K562 (cell line): Measurements from ENCODE around the gene DIS3L2. TPM values are rescaled to one million over a fixed set of nuclear protein-coding genes. Genes with fewer than 3 reads are reported as not detected.
A peak's percentile ranks its signal among the peaks of the same experiment; 100 is the strongest.
"Not testable (repeated sequence)": the region's sequence is repeated elsewhere in the genome, so short reads cannot be mapped to it uniquely, and the experiment has no call there.

Experiments used
- ATAC-seq: fragments of 200-7000 bp; cut with Tn5 transposase; 3 replicates; pipeline ENCODE4 v1.9.1; 2020; ENCODE audit warnings: moderate library complexity
- BruUV-seq: library from RNA; stranded (reverse); fragments of 400-500 nt; replicated peaks from 2 replicates; lab custom pipeline; 2021; lab: Mats Ljungman, UMichigan
- CTCF ChIA-PET: fragments of 300-600 bp; formaldehyde crosslinking; extraction: SDS; loops from one replicate; lab custom pipeline; 2021; ENCODE audit warnings: low intra/inter-chr PET ratio; lab: Yijun Ruan, JAX
- POLR2A ChIA-PET: fragments of 300-600, 350-650 bp; sonication (Branson Sonifier 250); formaldehyde crosslinking; extraction: SDS; loops from one replicate; lab custom pipeline; 2021; ENCODE audit warnings: antibody characterized with exemption, inconsistent platforms; lab: Yijun Ruan, JAX
- DNase-seq, 4 experiments: peaks; one replicate each; pipeline versions ENCODE4 v3.0.0 to v3.0.0-alpha.2; 2011 to 2018; ENCODE audit warnings: low spot score in 3 of 4, mixed read lengths in 3 of 4; ENCODE audit errors: extremely low read depth in 1 of 4
- FAIRE-seq: peaks from 2 replicates; lab custom pipeline; 2011; peaks lifted over from hg19 to GRCh38; lab: Jason Lieb, UNC
- H2AFZ ChIP-seq: 2 replicates; pipeline ENCODE4 v1.6.0; 2011; ENCODE audit warnings: low read depth, low read length, control low read depth, inconsistent platforms
- H3K27ac ChIP-seq: fragments of 200-600 bp; 3 replicates; pipeline ENCODE4 v1.8.0; 2011; ENCODE audit warnings: low read depth, mild to moderate bottlenecking, control low read depth, inconsistent platforms, low read length, moderate library complexity, mixed read lengths; ENCODE audit errors: extremely low read depth
- H3K27me3 ChIP-seq, 2 experiments: fragments of 300-600 bp in 1 of 2; 2 replicates in 1 of 2; 3 replicates in 1 of 2; pipeline versions ENCODE4 v1.6.0 to v1.8.0; 2011; ENCODE audit warnings: inconsistent platforms in 2 of 2, low read length in 2 of 2, mild to moderate bottlenecking in 1 of 2, mixed read lengths in 1 of 2, moderate library complexity in 1 of 2; ENCODE audit not compliant: control insufficient read depth in 2 of 2, insufficient read depth in 2 of 2
- H3K36me3 ChIP-seq: fragments of 300-600 bp; 3 replicates; pipeline ENCODE4 v1.8.0; 2011; ENCODE audit warnings: mild to moderate bottlenecking, low read length, inconsistent platforms; ENCODE audit not compliant: control insufficient read depth, insufficient read depth
- H3K4me1 ChIP-seq, 2 experiments: fragments of 200-600 bp in 1 of 2; replicated peaks in 1 of 2; 2 replicates in 1 of 2; 3 replicates in 1 of 2; pipeline versions ENCODE4 v1.5.1 to v1.8.0; 2011; ENCODE audit warnings: inconsistent platforms in 2 of 2, low read length in 2 of 2, mild to moderate bottlenecking in 1 of 2, mixed read lengths in 1 of 2, moderate library complexity in 1 of 2; ENCODE audit not compliant: control insufficient read depth in 2 of 2, insufficient read depth in 2 of 2
- H3K4me2 ChIP-seq: 2 replicates; pipeline ENCODE4 v1.6.1; 2011; ENCODE audit warnings: low read length, control low read depth, inconsistent platforms, mixed read lengths; ENCODE audit not compliant: insufficient read depth
- H3K4me3 ChIP-seq: fragments of 200-600 bp; sonication (generic), shearing (Covaris generic); 2 replicates; pipeline ENCODE4 v1.5.1; 2016; ENCODE audit warnings: control low read depth, inconsistent platforms
- H3K79me2 ChIP-seq: fragments of 200-600 bp; 3 replicates; pipeline ENCODE4 v1.8.0; 2011; ENCODE audit warnings: low read length, inconsistent platforms; ENCODE audit not compliant: control insufficient read depth, insufficient read depth
- H3K9ac ChIP-seq, 2 experiments: 2 replicates each; pipeline versions ENCODE4 v1.6.0 to v1.6.1; 2011; ENCODE audit warnings: low read depth in 2 of 2, low read length in 2 of 2, control low read depth in 1 of 2, inconsistent platforms in 1 of 2, mild to moderate bottlenecking in 1 of 2, mixed read lengths in 1 of 2; ENCODE audit not compliant: insufficient read depth in 1 of 2
- H3K9me1 ChIP-seq: one replicate; pipeline ENCODE4 v1.6.0; 2011; ENCODE audit warnings: inconsistent platforms, mild to moderate bottlenecking, low read length, moderate library complexity; ENCODE audit not compliant: control insufficient read depth, insufficient read depth
- H3K9me3 ChIP-seq: replicated peaks from 2 replicates; pipeline ENCODE4 v1.5.1; 2011; ENCODE audit warnings: low read depth, low read length, inconsistent platforms; ENCODE audit not compliant: control insufficient read depth, insufficient read depth
- H4K20me1 ChIP-seq: replicated peaks from 2 replicates; pipeline ENCODE4 v1.6.1; 2011; ENCODE audit warnings: low read length, inconsistent platforms, mixed read lengths; ENCODE audit not compliant: control insufficient read depth, insufficient read depth
- WGBS: fragments of 100-300 bp; shearing (Covaris generic); methylation state at CpG from one replicate; pipeline ENCODE4 v1.1.6; 2016; ENCODE audit warnings: low coverage, mixed read lengths; ENCODE audit not compliant: insufficient coverage; ENCODE audit errors: missing lambda C conversion rate; 5-methylcytosine and 5-hydroxymethylcytosine counted together
- in situ Hi-C: fragments of 300-500 bp; cut with MboI; formaldehyde crosslinking; loops from 4 replicates; pipeline ENCODE4 v1.15.0; 2018; ENCODE audit warnings: inconsistent platforms, mixed read lengths
- intact Hi-C: fragments of 100-400 bp; cut with micrococcal nuclease; formaldehyde crosslinking; loops from 2 replicates; pipeline ENCODE4 v1.14.2; 2022
- polyA plus RNA-seq, 8 experiments: library from polyadenylated mRNA; depleted of rRNA in 4 of 8; stranded (reverse) in 5 of 8; unstranded in 3 of 8; fragments of >200 nt; fragmentation: Nextera tagmentation in 2 of 8; fragmentation: Illumina TruSeq in 1 of 8; extraction: Ambion mirVana in 2 of 8; extraction: Trizol in 1 of 8; gene quantifications; 2 replicates each; pipeline versions ENCODE4 v1.2.1 to v1.2.3, GENCODE V29; 2011 to 2014; ENCODE audit warnings: inconsistent platforms in 1 of 8, missing spikeins in 1 of 8
- total RNA-seq, 7 experiments: library from RNA; depleted of rRNA in 6 of 7; stranded (reverse); fragments of >200 nt in 6 of 7; fragmentation: Illumina TruSeq in 2 of 7; extraction: Trizol in 2 of 7; gene quantifications; 2 replicates each; pipeline versions ENCODE4 v1.2.1 to v1.2.3, GENCODE V29; 2011 to 2021; ENCODE audit warnings: low replicate concordance in 1 of 7
- TF ChIP-seq, protein P1 (sequence below), 3 experiments: IDR thresholded peaks in 2 of 3; conservative IDR thresholded peaks in 1 of 3; 2 replicates each; pipeline ENCODE4 v1.5.1; 2011 to 2012; ENCODE audit warnings: low read length in 3 of 3, mild to moderate bottlenecking in 3 of 3, control low read depth in 2 of 3, improper control_type of control experiment in 1 of 3, inconsistent platforms in 1 of 3, low read depth in 1 of 3, mixed read lengths in 1 of 3, moderate library complexity in 1 of 3; ENCODE audit not compliant: insufficient read depth in 2 of 3

The DIS3L2 gene
- total and polyA plus RNA-seq, 9 of the 15 experiments (the other 6 are each of a cell fraction or from before 2014, with no cell fraction given): 1.5 to 19.2 (median 11.2) TPM

DNA sequence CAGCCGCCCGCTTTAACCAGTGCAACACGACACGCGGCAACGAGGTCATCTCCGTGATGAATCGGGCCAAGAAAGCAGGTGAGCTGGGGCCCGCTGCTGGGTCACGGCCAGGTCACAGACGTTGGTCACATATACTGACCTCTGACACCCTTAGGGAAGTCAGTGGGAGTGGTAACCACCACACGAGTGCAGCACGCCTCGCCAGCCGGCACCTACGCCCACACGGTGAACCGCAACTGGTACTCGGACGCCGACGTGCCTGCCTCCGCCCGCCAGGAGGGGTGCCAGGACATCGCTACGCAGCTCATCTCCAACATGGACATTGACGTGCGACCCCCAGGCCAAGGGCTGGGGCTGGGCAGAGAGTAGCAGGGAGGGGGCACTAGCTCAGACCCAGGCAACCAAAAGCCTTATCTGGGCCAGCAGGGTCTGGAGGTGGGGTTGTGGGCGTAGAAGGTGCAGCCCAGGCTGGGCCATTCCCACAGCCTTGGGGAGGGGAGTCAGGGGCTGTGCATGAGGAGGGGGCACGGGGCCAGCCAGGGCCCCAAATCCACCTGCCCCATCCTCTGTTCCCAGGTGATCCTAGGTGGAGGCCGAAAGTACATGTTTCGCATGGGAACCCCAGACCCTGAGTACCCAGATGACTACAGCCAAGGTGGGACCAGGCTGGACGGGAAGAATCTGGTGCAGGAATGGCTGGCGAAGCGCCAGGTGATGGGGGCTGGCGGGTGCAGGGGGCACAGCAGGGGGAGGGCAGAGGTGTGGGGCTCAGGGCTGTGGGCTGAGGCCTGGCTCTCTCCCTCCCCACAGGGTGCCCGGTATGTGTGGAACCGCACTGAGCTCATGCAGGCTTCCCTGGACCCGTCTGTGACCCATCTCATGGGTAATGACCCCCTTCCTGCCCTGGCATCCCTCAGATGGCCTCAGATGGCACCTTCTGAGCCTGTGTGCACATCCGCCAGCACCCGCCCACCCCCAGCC is 418.4 kb downstream of the DIS3L2 start:
- DNase-seq, H3K9ac ChIP-seq, CTCF ChIA-PET, H3K4me3 ChIP-seq, ATAC-seq, H3K27ac ChIP-seq, in situ Hi-C loops, BruUV-seq, H3K79me2 ChIP-seq, H4K20me1 ChIP-seq, H3K9me1 ChIP-seq, H2AFZ ChIP-seq, FAIRE-seq, H3K36me3 ChIP-seq, POLR2A ChIA-PET, H3K9me3 ChIP-seq, H3K4me2 ChIP-seq, intact Hi-C loops: not testable (repeated sequence)
- 2% methylated on average over 22 of the region's 41 CpGs for WGBS
- H3K4me1 ChIP-seq: peaks cover 0 to 12% of the 10 kb centered on the region in 2 experiments; a peak in 1 of 5 replicates
- peaks cover 4 to 33% of the 10 kb centered on the region in 2 experiments; a peak in 4 of 5 replicates for H3K27me3 ChIP-seq

DNA sequence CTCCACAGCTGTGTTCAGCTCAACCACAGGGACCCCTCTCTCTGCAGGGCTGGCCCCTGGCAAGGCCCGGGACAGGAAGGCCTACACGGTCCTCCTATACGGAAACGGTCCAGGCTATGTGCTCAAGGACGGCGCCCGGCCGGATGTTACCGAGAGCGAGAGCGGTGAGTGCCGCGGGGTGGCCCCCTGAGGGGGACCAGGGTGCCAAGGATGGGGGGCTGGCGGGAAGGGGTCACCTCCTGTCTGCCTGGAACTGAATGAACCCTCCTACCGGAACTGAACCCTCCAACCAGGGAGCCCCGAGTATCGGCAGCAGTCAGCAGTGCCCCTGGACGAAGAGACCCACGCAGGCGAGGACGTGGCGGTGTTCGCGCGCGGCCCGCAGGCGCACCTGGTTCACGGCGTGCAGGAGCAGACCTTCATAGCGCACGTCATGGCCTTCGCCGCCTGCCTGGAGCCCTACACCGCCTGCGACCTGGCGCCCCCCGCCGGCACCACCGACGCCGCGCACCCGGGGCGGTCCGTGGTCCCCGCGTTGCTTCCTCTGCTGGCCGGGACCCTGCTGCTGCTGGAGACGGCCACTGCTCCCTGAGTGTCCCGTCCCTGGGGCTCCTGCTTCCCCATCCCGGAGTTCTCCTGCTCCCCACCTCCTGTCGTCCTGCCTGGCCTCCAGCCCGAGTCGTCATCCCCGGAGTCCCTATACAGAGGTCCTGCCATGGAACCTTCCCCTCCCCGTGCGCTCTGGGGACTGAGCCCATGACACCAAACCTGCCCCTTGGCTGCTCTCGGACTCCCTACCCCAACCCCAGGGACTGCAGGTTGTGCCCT is 419.9 kb downstream of the DIS3L2 start:
- H3K4me2 ChIP-seq, in situ Hi-C loops, DNase-seq, H3K27ac ChIP-seq, H3K9me3 ChIP-seq, H4K20me1 ChIP-seq, CTCF ChIA-PET, H3K4me3 ChIP-seq, H2AFZ ChIP-seq, H3K79me2 ChIP-seq, BruUV-seq, intact Hi-C loops, H3K36me3 ChIP-seq, H3K9ac ChIP-seq, H3K9me1 ChIP-seq, FAIRE-seq: not testable (repeated sequence)
- POLR2A ChIA-PET: interaction anchor here (0.7 kb wide), 1 partner anchor 378 kb away, joined by 3 read pairs; no protein-coding TSS in a partner anchor
- ATAC-seq: peak; percentile 89
- TF ChIP-seq, protein P1, sequence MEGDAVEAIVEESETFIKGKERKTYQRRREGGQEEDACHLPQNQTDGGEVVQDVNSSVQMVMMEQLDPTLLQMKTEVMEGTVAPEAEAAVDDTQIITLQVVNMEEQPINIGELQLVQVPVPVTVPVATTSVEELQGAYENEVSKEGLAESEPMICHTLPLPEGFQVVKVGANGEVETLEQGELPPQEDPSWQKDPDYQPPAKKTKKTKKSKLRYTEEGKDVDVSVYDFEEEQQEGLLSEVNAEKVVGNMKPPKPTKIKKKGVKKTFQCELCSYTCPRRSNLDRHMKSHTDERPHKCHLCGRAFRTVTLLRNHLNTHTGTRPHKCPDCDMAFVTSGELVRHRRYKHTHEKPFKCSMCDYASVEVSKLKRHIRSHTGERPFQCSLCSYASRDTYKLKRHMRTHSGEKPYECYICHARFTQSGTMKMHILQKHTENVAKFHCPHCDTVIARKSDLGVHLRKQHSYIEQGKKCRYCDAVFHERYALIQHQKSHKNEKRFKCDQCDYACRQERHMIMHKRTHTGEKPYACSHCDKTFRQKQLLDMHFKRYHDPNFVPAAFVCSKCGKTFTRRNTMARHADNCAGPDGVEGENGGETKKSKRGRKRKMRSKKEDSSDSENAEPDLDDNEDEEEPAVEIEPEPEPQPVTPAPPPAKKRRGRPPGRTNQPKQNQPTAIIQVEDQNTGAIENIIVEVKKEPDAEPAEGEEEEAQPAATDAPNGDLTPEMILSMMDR (IDR thresholded peaks at IDR 0.05 in 2 of 3, conservative IDR thresholded peaks at IDR 0.05 in 1 of 3; ENCODE audit: insufficient read depth in 2 of 3, low read depth in 1 of 3, low read length in 3 of 3): peak in 2 of 3 experiments; percentile 20 to 35; a peak in 1 of 6 replicates
- 6% methylated on average over 16 of the region's 59 CpGs for WGBS
- peaks cover 0 to 12% of the 10 kb centered on the region in 2 experiments; a peak in 1 of 5 replicates for H3K4me1 ChIP-seq
- peaks cover 4 to 31% of the 10 kb centered on the region in 2 experiments; a peak in 4 of 5 replicates for H3K27me3 ChIP-seq
